Peyer's patch (tissue), 4 donors: ENCODE results near the gene OTOS.

Experiments used
- POLR2A ChIP-seq, 2 donors: fragments of 450-650 bp; IDR thresholded peaks; one replicate each; pipeline ENCODE4 v1.5.1; 2017; ENCODE audit warnings: antibody characterized with exemption in 2 of 2, mild to moderate bottlenecking in 2 of 2, moderate library complexity in 2 of 2
- TF ChIP-seq, protein P1 (sequence below), 6 experiments: fragments of 450-650 bp in 4 of 6; fragments of 200-600 bp in 2 of 6; sonication (generic) in 1 of 6; IDR thresholded peaks; one replicate each; pipeline ENCODE4 v1.5.1; 2017 to 2019; ENCODE audit warnings: antibody characterized with exemption in 6 of 6, mild to moderate bottlenecking in 3 of 6, moderate library complexity in 1 of 6

GRCh38 chr2:240182001-240182400 lies 41.5 kb upstream of the OTOS start:
- TF ChIP-seq, protein P1, sequence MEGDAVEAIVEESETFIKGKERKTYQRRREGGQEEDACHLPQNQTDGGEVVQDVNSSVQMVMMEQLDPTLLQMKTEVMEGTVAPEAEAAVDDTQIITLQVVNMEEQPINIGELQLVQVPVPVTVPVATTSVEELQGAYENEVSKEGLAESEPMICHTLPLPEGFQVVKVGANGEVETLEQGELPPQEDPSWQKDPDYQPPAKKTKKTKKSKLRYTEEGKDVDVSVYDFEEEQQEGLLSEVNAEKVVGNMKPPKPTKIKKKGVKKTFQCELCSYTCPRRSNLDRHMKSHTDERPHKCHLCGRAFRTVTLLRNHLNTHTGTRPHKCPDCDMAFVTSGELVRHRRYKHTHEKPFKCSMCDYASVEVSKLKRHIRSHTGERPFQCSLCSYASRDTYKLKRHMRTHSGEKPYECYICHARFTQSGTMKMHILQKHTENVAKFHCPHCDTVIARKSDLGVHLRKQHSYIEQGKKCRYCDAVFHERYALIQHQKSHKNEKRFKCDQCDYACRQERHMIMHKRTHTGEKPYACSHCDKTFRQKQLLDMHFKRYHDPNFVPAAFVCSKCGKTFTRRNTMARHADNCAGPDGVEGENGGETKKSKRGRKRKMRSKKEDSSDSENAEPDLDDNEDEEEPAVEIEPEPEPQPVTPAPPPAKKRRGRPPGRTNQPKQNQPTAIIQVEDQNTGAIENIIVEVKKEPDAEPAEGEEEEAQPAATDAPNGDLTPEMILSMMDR (IDR thresholded peaks at IDR 0.05) = no peak
- no peak for TF ChIP-seq POLR2A (IDR thresholded peaks at IDR 0.05)
